ENCODE data around the gene SIDT2. TPM values are rescaled to one million over a fixed set of nuclear protein-coding genes. Genes with fewer than 3 reads are reported as not detected.

Gene SIDT2
- total and polyA plus RNA-seq, 2 of the 8 experiments (the other 6 are each of a cell fraction or from before 2014, with no cell fraction given) = 18.5 to 21.1 TPM

DNA sequence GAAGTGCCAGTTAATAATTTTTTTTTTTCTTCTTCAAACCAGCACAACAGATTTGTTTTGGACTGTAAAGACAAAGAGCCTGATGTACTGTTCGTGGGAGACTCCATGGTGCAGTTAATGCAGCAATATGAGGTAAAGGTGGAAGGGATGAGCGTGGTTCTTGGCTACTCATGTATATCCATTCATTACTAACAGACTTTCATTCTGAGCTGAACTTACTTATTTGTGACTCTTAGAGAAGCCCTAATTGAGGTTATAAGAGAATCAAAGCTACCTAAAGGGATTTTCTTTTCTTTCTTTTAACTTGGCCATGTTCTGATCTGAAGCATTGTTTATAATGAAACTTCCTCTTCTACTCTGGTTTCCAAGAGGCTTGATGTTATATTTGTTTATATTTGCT is 18.7 kb upstream of the SIDT2 start:
- FAIRE-seq (no peak), DNase-seq (ENCODE audit: low read depth in 1 of 2, low spot score in 2 of 2) (no peak)
- Histone ChIP-seq H3K9ac (replicated peaks in 1 of 4; ENCODE audit: extremely low read depth in 1 of 4, low read depth in 3 of 4, low read length in 3 of 4) (no peak overlapping the region), H2BK120ac (replicated peaks; ENCODE audit: low read depth, low read length) (no peak overlapping the region), H4K8ac (ENCODE audit: extremely low read depth, insufficient read depth, low read length) (no peak overlapping the region), H3K4ac (replicated peaks; ENCODE audit: insufficient read length, low read depth, low read length) (no peak overlapping the region), H2BK5ac (ENCODE audit: low read depth, low read length) (no peak overlapping the region), H2BK15ac (ENCODE audit: low read length) (no peak overlapping the region), H4K91ac (replicated peaks; ENCODE audit: insufficient read length, low read length) (no peak overlapping the region), H4K5ac (ENCODE audit: insufficient read length, low read depth, low read length) (no peak overlapping the region), H3K27ac (ENCODE audit: low read depth, low read length) (no peak overlapping the region), H3K4me3 (ENCODE audit: extremely low read depth in 1 of 4, insufficient read depth in 2 of 4, low read depth in 3 of 4, low read length in 4 of 4) (no peak overlapping the region), H3K36me3 (ENCODE audit: control insufficient read depth in 2 of 4, insufficient read depth in 4 of 4, low read length in 3 of 4) (peaks cover 16 to 74% (median 36%) of the 10 kb centered on the region in 4 experiments), H3K79me2 (ENCODE audit: control insufficient read depth in 1 of 2, insufficient read depth in 2 of 2, low read length in 2 of 2) (peaks cover 2 to 66% of the 10 kb centered on the region in 2 experiments), H3K56ac (replicated peaks; ENCODE audit: insufficient read length, low read depth, low read length) (no peak overlapping the region), H3K9me3 (ENCODE audit: insufficient read depth in 2 of 2, low read depth in 1 of 2, low read length in 1 of 2) (no peaks in the 10 kb centered on the region), H3K4me2 (ENCODE audit: insufficient read depth in 1 of 2, low read depth in 2 of 2, low read length in 2 of 2) (no peak overlapping the region), H3K23ac (ENCODE audit: insufficient read length) (no peak overlapping the region), H3K27me3 (replicated peaks in 1 of 4; ENCODE audit: control insufficient read depth in 3 of 4, extremely low read depth in 1 of 4, insufficient read depth in 3 of 4, low read length in 3 of 4) (no peaks in the 10 kb centered on the region), H2BK12ac (ENCODE audit: low read depth, low read length) (no peak overlapping the region), H4K20me1 (replicated peaks in 1 of 2; ENCODE audit: control insufficient read depth in 1 of 2, insufficient read depth in 2 of 2, low read length in 2 of 2) (peaks cover 9 to 10% of the 10 kb centered on the region in 2 experiments), H3K79me1 (ENCODE audit: low read depth, low read length) (peaks cover 6% of the 10 kb centered on the region), H2AK5ac (ENCODE audit: low read depth, low read length) (no peak overlapping the region), H3K18ac (ENCODE audit: extremely low read depth, low read length) (no peak overlapping the region), H3K23me2 (ENCODE audit: low read depth, low read length) (no peaks in the 10 kb centered on the region), H3K14ac (ENCODE audit: insufficient read length) (no peak overlapping the region), H2AFZ (ENCODE audit: low read length) (no peak overlapping the region), H3K4me1 (replicated peaks in 1 of 4; ENCODE audit: control insufficient read depth in 3 of 4, insufficient read depth in 4 of 4, low read length in 3 of 4) (no peaks in the 10 kb centered on the region), H2BK20ac (ENCODE audit: low read length) (no peak overlapping the region)
- 85% methylated on average over 2 of the region's 2 CpGs; no CpG with 5 or more reads in 1 of the 2 experiments for WGBS, 2 experiments (ENCODE audit: extremely low coverage in 1 of 2, insufficient coverage in 1 of 2, insufficient read length in 1 of 2, insufficient replicate concordance in 2 of 2, low coverage in 1 of 2, low lambda C conversion rate in 2 of 2, missing lambda C conversion rate in 1 of 2)
- CTCF ChIA-PET (ENCODE audit: partially characterized antibody) = no interaction called here
- TF ChIP-seq, protein P1, sequence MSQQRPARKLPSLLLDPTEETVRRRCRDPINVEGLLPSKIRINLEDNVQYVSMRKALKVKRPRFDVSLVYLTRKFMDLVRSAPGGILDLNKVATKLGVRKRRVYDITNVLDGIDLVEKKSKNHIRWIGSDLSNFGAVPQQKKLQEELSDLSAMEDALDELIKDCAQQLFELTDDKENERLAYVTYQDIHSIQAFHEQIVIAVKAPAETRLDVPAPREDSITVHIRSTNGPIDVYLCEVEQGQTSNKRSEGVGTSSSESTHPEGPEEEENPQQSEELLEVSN (IDR thresholded peaks at IDR 0.05) = no peak
- TF ChIP-seq FOSL1 (IDR thresholded peaks at IDR 0.05; ENCODE audit: insufficient read depth, low read depth, low read length) (no peak), MAFK (IDR thresholded peaks at IDR 0.05; ENCODE audit: low read depth, low read length) (no peak), SUZ12 (IDR thresholded peaks at IDR 0.05; ENCODE audit: low read length) (no peak), TEAD4 (IDR thresholded peaks at IDR 0.05; ENCODE audit: low read depth, low read length) (no peak)
- POLR2A ChIA-PET (ENCODE audit: partially characterized antibody) = interaction anchor here (1.6 to 5.4 kb wide), 3 partner anchors 11 to 15 kb away, joined by 3 to 35 read pairs (median 25); no protein-coding TSS in a partner anchor

All from H1 (cell line).